CD4-positive, alpha-beta T cell treated with Interleukin-6 at 100 ng/mL for 8 hours (primary cell): ENCODE results near the gene DPEP1.
"Not testable (repeated sequence)": the region's sequence is repeated elsewhere in the genome, so short reads cannot be mapped to it uniquely, and the experiment has no call there.

ENCODE experiments used
- DNase-seq: peaks from one replicate; pipeline ENCODE4 v3.0.0-alpha.2; 2020; ENCODE audit warnings: mixed read lengths, low spot score

DPEP1 gene

GRCh38 chr16:89651584-89651983 is 38.1 kb downstream of the DPEP1 start:
- DNase-seq, result no peak

- DNase-seq, result no peak
Measured at GRCh38 chr16:89653656-89654295, 40.3 kb downstream of the DPEP1 start.

- DNase-seq, result no peak
Measured at GRCh38 chr16:89655062-89655643, 41.7 kb downstream of the DPEP1 start.

- DNase-seq, result no peak
Measured at GRCh38 chr16:89656435-89657121, 43.1 kb downstream of the DPEP1 start.

- peak; percentile 89 for DNase-seq
Measured at GRCh38 chr16:89657442-89658220, 44.2 kb downstream of the DPEP1 start, which contains the start of the genes CHMP1A and SPATA33. TSS of gene CHMP1A (minus strand) at chr16:89657708. CDS start at chr16:89657588, 120 bp downstream. TSS of gene SPATA33 (plus strand) at chr16:89657836. CDS start at chr16:89657912, 76 bp downstream.

- DNase-seq, result no peak
Measured at GRCh38 chr16:89658221-89658879, 44.9 kb downstream of the DPEP1 start.

GRCh38 chr16:89660146-89660545 is 46.7 kb downstream of the DPEP1 start:
- no peak for DNase-seq

GRCh38 chr16:89661215-89661614 is 47.8 kb downstream of the DPEP1 start:
- DNase-seq, result no peak

GRCh38 chr16:89664238-89664637 is 50.8 kb downstream of the DPEP1 start:
- DNase-seq, result not testable (repeated sequence)

GRCh38 chr16:89667000-89667399 is 53.6 kb downstream of the DPEP1 start:
- not testable (repeated sequence) for DNase-seq

GRCh38 chr16:89667633-89668032 is 54.2 kb downstream of the DPEP1 start:
- no peak for DNase-seq

- no peak for DNase-seq
Measured at GRCh38 chr16:89668790-89669158, 55.3 kb downstream of the DPEP1 start.

GRCh38 chr16:89669755-89670154 is 56.3 kb downstream of the DPEP1 start:
- DNase-seq, result no peak

- DNase-seq, result no peak
Measured at GRCh38 chr16:89670496-89671431, 57.3 kb downstream of the DPEP1 start.

GRCh38 chr16:89671565-89671964 is 58.1 kb downstream of the DPEP1 start:
- not testable (repeated sequence) for DNase-seq

GRCh38 chr16:89672177-89672941 is 58.9 kb downstream of the DPEP1 start:
- no peak for DNase-seq

GRCh38 chr16:89678258-89678657 is 64.8 kb downstream of the DPEP1 start:
- DNase-seq, result no peak

GRCh38 chr16:89685916-89686315 is 72.5 kb downstream of the DPEP1 start:
- no peak for DNase-seq

- peak; percentile 83 for DNase-seq
Measured at GRCh38 chr16:89686520-89687091, 73.2 kb downstream of the DPEP1 start, which contains the start of gene CDK10. TSS of gene CDK10 (plus strand) at chr16:89686689. CDS start at chr16:89686711, 22 bp downstream.
